Umbilical cord (tissue), 2 donors: ENCODE measurements around the gene C1orf174. TPM values are rescaled to one million over a fixed set of nuclear protein-coding genes. Genes with fewer than 3 reads are reported as not detected.
A peak's percentile ranks its signal among the peaks of the same experiment; 100 is the strongest.

Experiments
- DNase-seq: peaks from one replicate; pipeline ENCODE4 v3.0.0-alpha.2; 2015; ENCODE audit warnings: low spot score
- total RNA-seq: library from RNA; depleted of rRNA; stranded (reverse); fragments of >200 nt; gene quantifications from one replicate; pipeline ENCODE4 v1.2.3, GENCODE V29; 2014; ENCODE audit warnings: low replicate concordance; ENCODE audit not compliant: insufficient read depth

The C1orf174 gene
- total RNA-seq, 1 donor from 2014 or later: 28.4 TPM

- no peak for DNase-seq
These were observed 28.6 kb downstream of the C1orf174 start for GRCh38 chr1:3871451-3871805.

- DNase-seq: no peak
These were observed 30.2 kb downstream of the C1orf174 start for GRCh38 chr1:3869751-3870301.

- DNase-seq: no peak
These were observed 31.5 kb downstream of the C1orf174 start for GRCh38 chr1:3868464-3869006.

GRCh38 chr1:3865606-3866160 lies 34.4 kb downstream of the C1orf174 start:
- DNase-seq: no peak

GRCh38 chr1:3864884-3865283 lies 35.2 kb downstream of the C1orf174 start:
- DNase-seq: no peak

GRCh38 chr1:3863231-3863935 lies 36.7 kb downstream of the C1orf174 start:
- no peak for DNase-seq

GRCh38 chr1:3858231-3858981 lies 41.7 kb downstream of the C1orf174 start:
- DNase-seq: peak; percentile 11

GRCh38 chr1:3857791-3858129 lies 42.3 kb downstream of the C1orf174 start:
- DNase-seq: no peak

- peak; percentile 91 for DNase-seq
These were observed 42.9 kb downstream of the C1orf174 start, which contains the start of the genes CEP104 and DFFB for GRCh38 chr1:3856923-3857790. Gene CEP104 (minus strand): TSS chr1:3857211. CDS start chr1:3852407, 4,804 bp downstream. Gene DFFB (plus strand): TSS chr1:3857476. CDS start chr1:3857604, 128 bp downstream.

GRCh38 chr1:3852711-3853485 lies 47.2 kb downstream of the C1orf174 start:
- no peak for DNase-seq

GRCh38 chr1:3852091-3852490 lies 48.0 kb downstream of the C1orf174 start:
- DNase-seq: no peak

- DNase-seq: no peak
These were observed 48.8 kb downstream of the C1orf174 start for GRCh38 chr1:3851292-3851691.

GRCh38 chr1:3850857-3851256 lies 49.2 kb downstream of the C1orf174 start:
- no peak for DNase-seq

- no peak for DNase-seq
These were observed 53.0 kb downstream of the C1orf174 start for GRCh38 chr1:3847081-3847480.

- DNase-seq: no peak
These were observed 53.5 kb downstream of the C1orf174 start for GRCh38 chr1:3846541-3846940.

GRCh38 chr1:3842912-3843311 lies 57.2 kb downstream of the C1orf174 start:
- no peak for DNase-seq

- no peak for DNase-seq
These were observed 58.6 kb downstream of the C1orf174 start for GRCh38 chr1:3841491-3841890.
